IMR-90 (cell line): ENCODE results near the gene RNF31. TPM values are rescaled to one million over a fixed set of nuclear protein-coding genes. Genes with fewer than 3 reads are reported as not detected.

Experiments used
- ATAC-seq: fragments of 200-7000 bp; cut with Tn5 transposase; 2 replicates; pipeline ENCODE4 v1.9.1; 2020; ENCODE audit warnings: low read depth, mild to moderate bottlenecking, moderate library complexity
- BruUV-seq: library from RNA; stranded (reverse); fragments of 400-500 nt; replicated peaks from 2 replicates; lab custom pipeline; 2021; lab: Mats Ljungman, UMichigan
- CTCF ChIA-PET: fragments of 300-600 bp; formaldehyde crosslinking; extraction: SDS; loops from one replicate; lab custom pipeline; 2021; ENCODE audit warnings: antibody characterized with exemption; lab: Yijun Ruan, JAX
- POLR2A ChIA-PET: fragments of 300-600 bp; sonication (Branson Sonifier 250); formaldehyde crosslinking; loops from one replicate; lab custom pipeline; 2022; ENCODE audit warnings: antibody characterized with exemption; ENCODE audit not compliant: unreplicated experiment; lab: Charles Lee
- DNase-seq: peaks from one replicate; pipeline ENCODE4 v3.0.0; 2013
- H2AFZ ChIP-seq: replicated peaks from 2 replicates; pipeline ENCODE3; 2013; ENCODE audit warnings: low read length, mild to moderate bottlenecking; ENCODE audit not compliant: poor library complexity
- H2AK5ac ChIP-seq: 2 replicates; pipeline ENCODE4 v1.6.1; 2013; ENCODE audit warnings: low read depth, low read length, inconsistent platforms
- H2AK9ac ChIP-seq: replicated peaks from 2 replicates; pipeline ENCODE3; 2013; ENCODE audit warnings: mild to moderate bottlenecking, low read depth, low read length, moderate library complexity; ENCODE audit not compliant: poor library complexity
- H2BK120ac ChIP-seq: 2 replicates; pipeline ENCODE4 v1.6.1; 2013; ENCODE audit warnings: low read depth, low read length, inconsistent platforms
- H2BK15ac ChIP-seq: 3 replicates; pipeline ENCODE4 v1.6.1; 2013; ENCODE audit warnings: low read depth, low read length, inconsistent platforms
- H2BK20ac ChIP-seq: 2 replicates; pipeline ENCODE4 v1.6.1; 2013; ENCODE audit warnings: low read depth, mild to moderate bottlenecking, inconsistent platforms, low read length, moderate library complexity
- H2BK5ac ChIP-seq: 2 replicates; pipeline ENCODE4 v1.6.1; 2013; ENCODE audit warnings: mild to moderate bottlenecking, low read depth, low read length, inconsistent platforms; ENCODE audit not compliant: poor library complexity, severe bottlenecking
- H3K14ac ChIP-seq: replicated peaks from 2 replicates; pipeline ENCODE4 v1.6.1; 2013; ENCODE audit warnings: low read depth, low read length, inconsistent platforms
- H3K18ac ChIP-seq: 2 replicates; pipeline ENCODE4 v1.6.1; 2013; ENCODE audit warnings: low read depth, low read length, control low read depth
- H3K23ac ChIP-seq: 2 replicates; pipeline ENCODE4 v1.6.1; 2013; ENCODE audit warnings: low read depth, low read length, inconsistent platforms
- H3K27ac ChIP-seq: 2 replicates; pipeline ENCODE4 v1.5.1; 2013; ENCODE audit warnings: mild to moderate bottlenecking, control low read depth, low read length; ENCODE audit not compliant: insufficient read depth
- H3K27me3 ChIP-seq: 2 replicates; pipeline ENCODE4 v1.6.1; 2013; ENCODE audit warnings: low read length; ENCODE audit not compliant: control insufficient read depth, insufficient read depth
- H3K36me3 ChIP-seq: 2 replicates; pipeline ENCODE4 v1.6.1; 2013; ENCODE audit warnings: low read length, mixed read lengths; ENCODE audit not compliant: control insufficient read depth, insufficient read depth
- H3K4ac ChIP-seq: 2 replicates; pipeline ENCODE4 v1.6.1; 2013; ENCODE audit warnings: low read depth, low read length, inconsistent platforms
- H3K4me1 ChIP-seq: 2 replicates; pipeline ENCODE4 v1.6.1; 2013; ENCODE audit warnings: low read length, mixed read lengths; ENCODE audit not compliant: control insufficient read depth, insufficient read depth
- H3K4me2 ChIP-seq: 2 replicates; pipeline ENCODE4 v1.6.1; 2013; ENCODE audit warnings: low read depth, mild to moderate bottlenecking, control low read depth, low read length, moderate library complexity
- H3K4me3 ChIP-seq: 2 replicates; pipeline ENCODE4 v1.5.1; 2013; ENCODE audit warnings: low read depth, mild to moderate bottlenecking, control low read depth, low read length, moderate library complexity; ENCODE audit not compliant: insufficient read depth
- H3K56ac ChIP-seq: 2 replicates; pipeline ENCODE4 v1.6.1; 2013; ENCODE audit warnings: low read length, inconsistent platforms; ENCODE audit not compliant: insufficient read depth; ENCODE audit errors: extremely low read depth
- H3K79me1 ChIP-seq, 2 experiments: 2 replicates each; pipeline ENCODE4 v1.6.1; 2013; ENCODE audit warnings: low read length in 2 of 2, inconsistent platforms in 1 of 2, low read depth in 1 of 2
- H3K9ac ChIP-seq: 2 replicates; pipeline ENCODE4 v1.6.1; 2013; ENCODE audit warnings: low read depth, low read length, control low read depth
- H3K9me1 ChIP-seq: 2 replicates; pipeline ENCODE4 v1.6.1; 2013; ENCODE audit warnings: low read length, inconsistent platforms; ENCODE audit not compliant: insufficient read depth
- H3K9me3 ChIP-seq: 2 replicates; pipeline ENCODE4 v1.6.1; 2013; ENCODE audit warnings: low read length; ENCODE audit not compliant: control insufficient read depth, insufficient read depth
- H4K20me1 ChIP-seq: 2 replicates; pipeline ENCODE4 v1.6.1; 2013; ENCODE audit warnings: low read length, inconsistent platforms; ENCODE audit not compliant: insufficient read depth
- H4K5ac ChIP-seq: 2 replicates; pipeline ENCODE4 v1.6.1; 2013; ENCODE audit warnings: mild to moderate bottlenecking, low read depth, low read length, control low read depth
- H4K8ac ChIP-seq, 2 experiments: 2 replicates each; pipeline ENCODE4 v1.6.1; 2013; ENCODE audit warnings: low read depth in 2 of 2, low read length in 2 of 2, control low read depth in 1 of 2, inconsistent platforms in 1 of 2
- H4K91ac ChIP-seq: 2 replicates; pipeline ENCODE4 v1.6.1; 2013; ENCODE audit warnings: low read depth, low read length, inconsistent platforms; ENCODE audit not compliant: insufficient read depth
- BHLHE40 ChIP-seq: fragments of 150-350 bp; IDR thresholded peaks from 2 replicates; pipeline ENCODE4 v1.6.1; 2016; ENCODE audit warnings: mild to moderate bottlenecking, low read depth, low read length
- CEBPB ChIP-seq: IDR thresholded peaks from 2 replicates; pipeline ENCODE4 v1.6.1; 2012; ENCODE audit warnings: low read depth, low read length, improper control_type of control experiment
- CHD1 ChIP-seq: IDR thresholded peaks from 2 replicates; pipeline ENCODE4 v1.6.1; 2012; ENCODE audit warnings: low read depth, low read length, improper control_type of control experiment
- FOS ChIP-seq: fragments of 150-350 bp; IDR thresholded peaks from 2 replicates; pipeline ENCODE4 v1.6.1; 2016; ENCODE audit warnings: low read depth, low read length
- MAFK ChIP-seq: IDR thresholded peaks from 2 replicates; pipeline ENCODE4 v1.6.1; 2012; ENCODE audit warnings: low read depth, low read length, improper control_type of control experiment
- MAZ ChIP-seq: IDR thresholded peaks from 2 replicates; pipeline ENCODE4 v1.6.1; 2012; ENCODE audit warnings: low read depth, mild to moderate bottlenecking, low read length, improper control_type of control experiment, moderate library complexity, borderline replicate concordance
- MXI1 ChIP-seq: IDR thresholded peaks from 2 replicates; pipeline ENCODE4 v1.6.1; 2012; ENCODE audit warnings: low read depth, mild to moderate bottlenecking, low read length, moderate library complexity, borderline replicate concordance
- NFE2L2 ChIP-seq: fragments of 150-350 bp; IDR thresholded peaks from 2 replicates; pipeline ENCODE4 v1.6.1; 2016; ENCODE audit warnings: low read depth, mild to moderate bottlenecking, low read length
- POLR2A ChIP-seq: IDR thresholded peaks from 2 replicates; pipeline ENCODE4 v1.6.1; 2012; ENCODE audit warnings: mild to moderate bottlenecking, low read depth, low read length
- RCOR1 ChIP-seq: IDR thresholded peaks from 2 replicates; pipeline ENCODE4 v1.6.1; 2012; ENCODE audit warnings: mild to moderate bottlenecking, low read length, improper control_type of control experiment; ENCODE audit not compliant: insufficient replicate concordance
- RFX5 ChIP-seq: IDR thresholded peaks from 2 replicates; pipeline ENCODE4 v1.8.0; 2012; ENCODE audit warnings: low read depth, mild to moderate bottlenecking, low read length, moderate library complexity
- SMC3 ChIP-seq: fragments of 150-350 bp; IDR thresholded peaks from 2 replicates; pipeline ENCODE4 v1.6.1; 2016; ENCODE audit warnings: low read depth, mild to moderate bottlenecking, antibody characterized with exemption, low read length, moderate library complexity
- WGBS, 2 experiments: methylation state at CpG; one replicate each; pipeline versions ENCODE4 v1.1.5 to v1.1.7; 2013; ENCODE audit warnings: missing lambda C conversion rate in 2 of 2; ENCODE audit not compliant: insufficient read length in 1 of 2; ENCODE audit errors: extremely low coverage in 2 of 2; 5-methylcytosine and 5-hydroxymethylcytosine counted together
- dilution Hi-C: fragments of 300-500 bp; cut with HindIII; formaldehyde crosslinking; loops from one replicate; pipeline ENCODE4 v1.14.3; 2018; ENCODE audit warnings: low sequenced_read_pairs; ENCODE audit not compliant: unreplicated experiment
- in situ Hi-C: fragments of 300-500 bp; cut with MboI; formaldehyde crosslinking; loops from 3 replicates; pipeline ENCODE4 v1.14.3; 2019; ENCODE audit warnings: low sequenced_read_pairs, inconsistent platforms, mixed read lengths
- intact Hi-C: fragments of 100-400 bp; cut with micrococcal nuclease; formaldehyde crosslinking; loops from 2 replicates; pipeline ENCODE4 v1.10.0; 2022
- polyA plus RNA-seq, 3 experiments: library from polyadenylated mRNA; depleted of rRNA; stranded (reverse); fragments of >200 nt; gene quantifications; 2 replicates each; pipeline ENCODE4 v1.2.3, GENCODE V29; 2012; ENCODE audit warnings: low replicate concordance in 1 of 3
- total RNA-seq: library from RNA; depleted of rRNA; stranded (reverse); fragments of >200 nt; gene quantifications from 2 replicates; pipeline ENCODE4 v1.2.3, GENCODE V29; 2012
- TF ChIP-seq, protein P1 (sequence below): conservative IDR thresholded peaks from 2 replicates; pipeline ENCODE4 v1.5.1; 2012; ENCODE audit warnings: mild to moderate bottlenecking, low read depth, low read length, improper control_type of control experiment

Gene RNF31
- total and polyA plus RNA-seq, 2 of the 4 experiments (the other 2 are of a cell fraction): 31.6 to 37.5 TPM

DNA sequence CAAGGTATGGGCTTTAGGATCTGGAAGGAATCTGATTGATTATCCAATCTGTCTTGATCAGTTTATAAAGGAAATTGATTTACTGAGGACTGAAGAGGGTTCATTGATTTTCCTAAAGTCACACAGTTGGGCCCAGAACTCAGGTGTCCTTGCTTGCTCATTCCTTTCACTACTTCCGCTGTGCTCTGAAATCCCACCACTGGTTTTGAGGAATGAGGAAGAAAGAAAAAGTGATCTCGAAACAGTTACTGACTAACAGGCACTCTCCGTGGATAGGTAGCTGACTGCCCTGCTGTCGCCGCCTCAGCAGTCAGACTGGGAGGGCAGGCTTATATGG lies 16.9 kb upstream of the RNF31 start, which contains the start of gene FITM1:
Gene FITM1 (plus strand): TSS at position 280 of the 337 bp plus-strand sequence. CDS start 905 bp downstream, outside the sequence.
- no TSS peak for BruUV-seq
- Histone ChIP-seq H3K9ac (no peak within 1 kb of the TSS), H2AFZ (no peak within 1 kb of the TSS), H2AK9ac (no peak within 1 kb of the TSS), H3K36me3 (no peaks in the 10 kb centered on the region), H3K4me3 (no peak within 1 kb of the TSS), H4K5ac (no peak within 1 kb of the TSS), H2AK5ac (no peak within 1 kb of the TSS), H3K56ac (no peak within 1 kb of the TSS), H2BK120ac (no peak within 1 kb of the TSS), H3K27ac (no peak within 1 kb of the TSS), H4K91ac (no peak within 1 kb of the TSS), H2BK20ac (no peak within 1 kb of the TSS), H3K14ac (no peak within 1 kb of the TSS), H3K18ac (no peak within 1 kb of the TSS), H3K9me1 (no peaks in the 10 kb centered on the region), H3K4ac (no peak within 1 kb of the TSS), H4K8ac (no peak within 1 kb of the TSS), H2BK5ac (no peak within 1 kb of the TSS), H2BK15ac (no peak within 1 kb of the TSS), H3K4me2 (no peak within 1 kb of the TSS), H4K20me1 (no peaks in the 10 kb centered on the region), H3K27me3 (no peaks in the 10 kb centered on the region), H3K4me1 (no peaks in the 10 kb centered on the region; the same call in 1 of the 2 replicates), H3K9me3 (no peaks in the 10 kb centered on the region), H3K23ac (no peak within 1 kb of the TSS), H3K79me1 (no peaks in the 10 kb centered on the region)
- TF ChIP-seq SMC3 (no peak), CHD1 (no peak), MAZ (no peak), MAFK (no peak), FOS (no peak), CEBPB (no peak), POLR2A (no peak), RCOR1 (no peak), BHLHE40 (no peak), MXI1 (no peak), NFE2L2 (no peak), RFX5 (no peak)
- TF ChIP-seq, protein P1, sequence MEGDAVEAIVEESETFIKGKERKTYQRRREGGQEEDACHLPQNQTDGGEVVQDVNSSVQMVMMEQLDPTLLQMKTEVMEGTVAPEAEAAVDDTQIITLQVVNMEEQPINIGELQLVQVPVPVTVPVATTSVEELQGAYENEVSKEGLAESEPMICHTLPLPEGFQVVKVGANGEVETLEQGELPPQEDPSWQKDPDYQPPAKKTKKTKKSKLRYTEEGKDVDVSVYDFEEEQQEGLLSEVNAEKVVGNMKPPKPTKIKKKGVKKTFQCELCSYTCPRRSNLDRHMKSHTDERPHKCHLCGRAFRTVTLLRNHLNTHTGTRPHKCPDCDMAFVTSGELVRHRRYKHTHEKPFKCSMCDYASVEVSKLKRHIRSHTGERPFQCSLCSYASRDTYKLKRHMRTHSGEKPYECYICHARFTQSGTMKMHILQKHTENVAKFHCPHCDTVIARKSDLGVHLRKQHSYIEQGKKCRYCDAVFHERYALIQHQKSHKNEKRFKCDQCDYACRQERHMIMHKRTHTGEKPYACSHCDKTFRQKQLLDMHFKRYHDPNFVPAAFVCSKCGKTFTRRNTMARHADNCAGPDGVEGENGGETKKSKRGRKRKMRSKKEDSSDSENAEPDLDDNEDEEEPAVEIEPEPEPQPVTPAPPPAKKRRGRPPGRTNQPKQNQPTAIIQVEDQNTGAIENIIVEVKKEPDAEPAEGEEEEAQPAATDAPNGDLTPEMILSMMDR: no peak
- CTCF ChIA-PET: no interaction called here
- WGBS, 2 experiments: 92% methylated on average over 3 of the region's 5 CpGs; no CpG with 5 or more reads in 1 of the 2 experiments
- in situ Hi-C loops: loop anchor here (10.0 to 25.0 kb wide), 3 partner anchors 304 to 1043 kb away; partner anchors contain the start of genes ACIN1, BCL2L2, C14orf119 and PABPN1
- dilution Hi-C loops: no loop called here
- intact Hi-C loops: no loop called here
- POLR2A ChIA-PET: no interaction called here
- DNase-seq: no peak
- ATAC-seq: no peak
